Erythroblast (primary cell): ENCODE measurements around the gene CNTFR.
"Not testable (repeated sequence)": the region's sequence is repeated elsewhere in the genome, so short reads cannot be mapped to it uniquely, and the experiment has no call there.

Experiments used
- DNase-seq, 2 experiments: peaks; one replicate each; lab custom pipeline; 2025; lab: John Stamatoyannopoulos, UW
- GATA1 ChIP-seq: IDR thresholded peaks from 2 replicates; pipeline ENCODE4 v1.6.1; 2011; ENCODE audit warnings: low read depth, mild to moderate bottlenecking, control low read depth, low read length, moderate library complexity
- POLR2A ChIP-seq: IDR thresholded peaks from 2 replicates; pipeline ENCODE4 v1.6.1; 2011; ENCODE audit warnings: mild to moderate bottlenecking, low read length

CNTFR gene

GRCh38 chr9:34546834-34547827 lies 42.4 kb downstream of the CNTFR start:
- TF ChIP-seq POLR2A: no peak
- peak; percentile 69 to 76 for DNase-seq

- no peak for DNase-seq
- TF ChIP-seq GATA1 (no peak), POLR2A (no peak)
Observed at GRCh38 chr9:34546102-34546833, 43.3 kb downstream of the CNTFR start.

GRCh38 chr9:34545497-34545896 lies 44.0 kb downstream of the CNTFR start:
- no peak for DNase-seq
- no peak for TF ChIP-seq GATA1
- no peak for TF ChIP-seq POLR2A

GRCh38 chr9:34544035-34544434 lies 45.5 kb downstream of the CNTFR start:
- TF ChIP-seq POLR2A (no peak), GATA1 (no peak)
- DNase-seq: no peak

GRCh38 chr9:34541540-34541939 lies 48.0 kb downstream of the CNTFR start:
- DNase-seq: no peak
- TF ChIP-seq POLR2A: no peak
- TF ChIP-seq GATA1: no peak

GRCh38 chr9:34540827-34541226 lies 48.7 kb downstream of the CNTFR start:
- TF ChIP-seq GATA1 (no peak), POLR2A (no peak)
- no peak for DNase-seq

- TF ChIP-seq GATA1: no peak
- no peak for TF ChIP-seq POLR2A
- no peak for DNase-seq
Observed at GRCh38 chr9:34536685-34537084, 52.8 kb downstream of the CNTFR start.

- not testable (repeated sequence) for DNase-seq
Observed at GRCh38 chr9:34532041-34532440, 57.5 kb downstream of the CNTFR start.

GRCh38 chr9:34526026-34526425 lies 63.5 kb downstream of the CNTFR start:
- DNase-seq: no peak
- TF ChIP-seq GATA1 (no peak), POLR2A (no peak)

- DNase-seq: no peak
- TF ChIP-seq POLR2A (no peak), GATA1 (no peak)
Observed at GRCh38 chr9:34524349-34524748, 65.2 kb downstream of the CNTFR start.

- no peak for TF ChIP-seq GATA1
- TF ChIP-seq POLR2A: no peak
- DNase-seq: peak; percentile 91 to 96
Observed at GRCh38 chr9:34522971-34523797, 66.3 kb downstream of the CNTFR start, which contains the start of gene ENHO. Gene ENHO, minus strand, starts transcription at chr9:34522990. Its CDS starts 1,295 bp downstream, at chr9:34521695.

- no peak for TF ChIP-seq POLR2A
- no peak for TF ChIP-seq GATA1
- DNase-seq: no peak
Observed at GRCh38 chr9:34522091-34522887, 67.2 kb downstream of the CNTFR start.
